GM12878 (cell line): Measurements from ENCODE around the gene NAT14. TPM values are rescaled to one million over a fixed set of nuclear protein-coding genes. Genes with fewer than 3 reads are reported as not detected.

ENCODE experiments used
- ATAC-seq: fragments of 200-7000 bp; cut with Tn5 transposase; 3 replicates; pipeline ENCODE4 v1.9.1; 2020; ENCODE audit warnings: mild to moderate bottlenecking, moderate library complexity
- BruUV-seq: library from RNA; stranded (reverse); fragments of 400-500 nt; replicated peaks from 2 replicates; lab custom pipeline; 2021; lab: Mats Ljungman, UMichigan
- CTCF ChIA-PET: fragments of 300-600 bp; sonication (Branson Sonifier 250); formaldehyde crosslinking; extraction: SDS; loops from one replicate; lab custom pipeline; 2021; ENCODE audit warnings: inconsistent platforms; lab: Yijun Ruan, JAX
- POLR2A ChIA-PET: fragments of 350-600 bp; formaldehyde crosslinking; extraction: SDS; loops from one replicate; lab custom pipeline; 2021; ENCODE audit warnings: inconsistent platforms; lab: Charles Lee
- RAD21 ChIA-PET: fragments of 300-600 bp; sonication (Branson Sonifier 250); formaldehyde crosslinking; loops from one replicate; lab custom pipeline; 2023; ENCODE audit warnings: antibody characterized with exemption; ENCODE audit not compliant: unreplicated experiment; lab: Charles Lee
- SMC1A ChIA-PET: fragments of 300-600 bp; sonication (Branson Sonifier 250); formaldehyde crosslinking; loops from one replicate; lab custom pipeline; 2023; ENCODE audit not compliant: unreplicated experiment, uncharacterized antibody; lab: Charles Lee
- DNase-seq: peaks from one replicate; pipeline ENCODE4 v3.0.0-alpha.2; 2011; ENCODE audit warnings: low read depth, low spot score
- FAIRE-seq: peaks from 3 replicates; lab custom pipeline; 2011; peaks lifted over from hg19 to GRCh38; lab: Jason Lieb, UNC
- H2AFZ ChIP-seq: 2 replicates; pipeline ENCODE4 v1.6.0; 2011; ENCODE audit warnings: low read depth, low read length, control low read depth; ENCODE audit not compliant: control insufficient read depth
- H3K27ac ChIP-seq: 2 replicates; pipeline ENCODE4 v1.5.1; 2011; ENCODE audit warnings: control low read depth; ENCODE audit not compliant: control insufficient read depth, insufficient read depth
- H3K27me3 ChIP-seq, 2 experiments: replicated peaks in 1 of 2; 2 replicates each; pipeline versions ENCODE4 v1.6.0 to v1.6.1; 2011; ENCODE audit warnings: low read length in 1 of 2; ENCODE audit not compliant: control insufficient read depth in 2 of 2, insufficient read depth in 2 of 2
- H3K36me3 ChIP-seq, 2 experiments: 2 replicates each; pipeline ENCODE4 v1.5.1; 2011; ENCODE audit warnings: low read length in 1 of 2; ENCODE audit not compliant: control insufficient read depth in 2 of 2, insufficient read depth in 2 of 2
- H3K4me1 ChIP-seq: 2 replicates; pipeline ENCODE4 v1.6.1; 2011; ENCODE audit warnings: mild to moderate bottlenecking, low read length, moderate library complexity, mixed read lengths; ENCODE audit not compliant: control insufficient read depth, insufficient read depth
- H3K4me2 ChIP-seq: 2 replicates; pipeline ENCODE4 v1.6.0; 2011; ENCODE audit warnings: control low read depth; ENCODE audit not compliant: control insufficient read depth, insufficient read depth
- H3K4me3 ChIP-seq: fragments of 200-600 bp; sonication (generic); 2 replicates; pipeline ENCODE4 v1.5.1; 2016
- H3K79me2 ChIP-seq: 2 replicates; pipeline ENCODE4 v1.6.0; 2011; ENCODE audit warnings: low read length; ENCODE audit not compliant: control insufficient read depth, insufficient read depth
- H3K9ac ChIP-seq: 2 replicates; pipeline ENCODE4 v1.8.0; 2011; ENCODE audit warnings: low read length, control low read depth, mixed read lengths; ENCODE audit not compliant: control insufficient read depth, insufficient read depth
- H3K9me3 ChIP-seq: replicated peaks from 3 replicates; pipeline ENCODE4 v1.5.1; 2011; ENCODE audit warnings: mild to moderate bottlenecking, low read length; ENCODE audit not compliant: control insufficient read depth, insufficient read depth
- H4K20me1 ChIP-seq: 2 replicates; pipeline ENCODE4 v1.6.0; 2011; ENCODE audit not compliant: control insufficient read depth, insufficient read depth
- BCL3 ChIP-seq: IDR thresholded peaks from 2 replicates; pipeline ENCODE4 v1.6.1; 2011; ENCODE audit warnings: borderline replicate concordance, low read depth, mild to moderate bottlenecking, moderate library complexity, low read length; ENCODE audit not compliant: insufficient read depth, poor library complexity, severe bottlenecking
- KLF5 ChIP-seq: fragments of 450-650 bp; IDR thresholded peaks from 2 replicates; pipeline ENCODE4 v1.6.1; 2014; ENCODE audit warnings: mild to moderate bottlenecking; ENCODE audit not compliant: partially characterized antibody
- NR2C2 ChIP-seq: IDR thresholded peaks from 2 replicates; pipeline ENCODE4 v1.6.1; 2011; ENCODE audit warnings: borderline replicate concordance, low read depth; ENCODE audit not compliant: control insufficient read depth, insufficient read length
- POLR2AphosphoS2 ChIP-seq: IDR thresholded peaks from 2 replicates; pipeline ENCODE4 v1.6.1; 2011; ENCODE audit warnings: low read depth, mild to moderate bottlenecking, low read length, improper control_type of control experiment, moderate library complexity
- RUNX3 ChIP-seq: IDR thresholded peaks from 2 replicates; pipeline ENCODE4 v1.6.1; 2012; ENCODE audit warnings: low read length, inconsistent platforms
- SMC3 ChIP-seq: IDR thresholded peaks from 2 replicates; pipeline ENCODE4 v1.6.1; 2011; ENCODE audit warnings: low read length, improper control_type of control experiment, borderline replicate concordance
- SPI1 ChIP-seq: IDR thresholded peaks from 2 replicates; pipeline ENCODE4 v1.6.1; 2011; ENCODE audit warnings: low read depth, mild to moderate bottlenecking, low read length, moderate library complexity, borderline replicate concordance; ENCODE audit not compliant: insufficient read depth
- TCF7 ChIP-seq: IDR thresholded peaks from 2 replicates; pipeline ENCODE4 v1.6.1; 2014; ENCODE audit warnings: antibody characterized with exemption, borderline replicate concordance
- ZBTB33 ChIP-seq: fragments of 450-650 bp; IDR thresholded peaks from 2 replicates; pipeline ENCODE4 v1.6.1; 2017; ENCODE audit warnings: mild to moderate bottlenecking
- ZNF687 ChIP-seq: fragments of 450-650 bp; IDR thresholded peaks from 2 replicates; pipeline ENCODE4 v1.6.1; 2017; ENCODE audit warnings: mild to moderate bottlenecking, moderate library complexity
- WGBS: methylation state at CpG from one replicate; pipeline ENCODE4 v1.1.6; 2016; ENCODE audit warnings: low lambda C conversion rate; ENCODE audit not compliant: insufficient replicate concordance, insufficient coverage; ENCODE audit errors: missing lambda C conversion rate; 5-methylcytosine and 5-hydroxymethylcytosine counted together
- in situ Hi-C: fragments of 300-500 bp; cut with MboI; formaldehyde crosslinking; loops from 9 replicates; pipeline ENCODE4 v1.14.3; 2018; ENCODE audit warnings: mixed read lengths
- intact Hi-C: fragments of 100-400 bp; cut with micrococcal nuclease; formaldehyde crosslinking; loops from one replicate; pipeline ENCODE4 v1.14.2; 2022; ENCODE audit not compliant: unreplicated experiment
- polyA plus RNA-seq, 11 experiments: library from polyadenylated mRNA; depleted of rRNA in 4 of 11; unstranded in 6 of 11; stranded (reverse) in 5 of 11; fragments of >200 nt; fragmentation: Nextera tagmentation in 4 of 11; fragmentation: Illumina TruSeq in 1 of 11; extraction: Ambion mirVana in 4 of 11; extraction: Trizol in 1 of 11; gene quantifications; 1 replicate in 1 of 11; 2 replicates in 10 of 11; pipeline versions ENCODE4 v1.2.1 to v1.2.3, GENCODE V29; 2011 to 2016; ENCODE audit warnings: inconsistent platforms in 2 of 11, missing spikeins in 2 of 11, low read depth in 1 of 11
- total RNA-seq, 4 experiments: library from RNA; depleted of rRNA in 3 of 4; stranded (reverse); fragments of >200 nt in 3 of 4; fragmentation: Illumina TruSeq in 1 of 4; extraction: Trizol in 1 of 4; gene quantifications; 2 replicates each; pipeline versions ENCODE4 v1.2.1 to v1.2.3, GENCODE V29; 2013 to 2021

The NAT14 gene
- total and polyA plus RNA-seq, 10 of the 15 experiments (the other 5 are each of a cell fraction or from before 2014, with no cell fraction given), result 0.87 to 23.6 (median 9.7) TPM

- Histone ChIP-seq H3K36me3 (no peaks in the 10 kb centered on the region), H3K4me3 (no peak overlapping the region), H2AFZ (no peak overlapping the region), H3K9ac (no peak overlapping the region), H3K4me2 (no peak overlapping the region), H3K27ac (no peak overlapping the region), H3K9me3 (no peaks in the 10 kb centered on the region), H4K20me1 (no peaks in the 10 kb centered on the region), H3K4me1 (peaks cover 4% of the 10 kb centered on the region), H3K27me3 (no peaks in the 10 kb centered on the region; a peak in 1 of 4 replicates), H3K79me2 (no peaks in the 10 kb centered on the region; the same call in 1 of the 2 replicates)
- TF ChIP-seq SMC3 (no peak), ZNF687 (no peak), SPI1 (no peak), NR2C2 (no peak), KLF5 (no peak), TCF7 (no peak), ZBTB33 (no peak), BCL3 (no peak), POLR2AphosphoS2 (no peak), RUNX3 (no peak)
- FAIRE-seq (no peak), ATAC-seq (no peak), DNase-seq (no peak)
- POLR2A ChIA-PET, result interaction anchor here (0.5 to 0.6 kb wide), 2 partner anchors 80 to 274 kb away, joined by 3 to 5 read pairs; no protein-coding TSS in a partner anchor
- WGBS, result 73% methylated on average over 26 of the region's 36 CpGs
- in situ Hi-C loops, result no loop called here
- intact Hi-C loops, result no loop called here
- SMC1A ChIA-PET, result no interaction called here
- CTCF ChIA-PET, result interaction anchor here (3.4 kb wide), 1 partner anchor 15 kb away, joined by 22 read pairs; no protein-coding TSS in a partner anchor
- BruUV-seq, result no TSS peak
- RAD21 ChIA-PET, result no interaction called here
Observed at GRCh38 chr19:55488986-55489710, 4.2 kb downstream of the NAT14 start.
